Activated CD4-positive, alpha-beta T cell treated with anti-CD3 and anti-CD28 coated beads, Interleukin-2, amount 50 U/mL, for 16 hours (primary cell): ENCODE results near the gene BEGAIN.
A peak's percentile ranks its signal among the peaks of the same experiment; 100 is the strongest.

Experiments used
- DNase-seq: peaks from one replicate; pipeline ENCODE4 v3.0.0-alpha.2; 2020

The BEGAIN gene

GRCh38 chr14:100502622-100503220, 84.5 kb downstream of the BEGAIN start:
- DNase-seq: no peak

GRCh38 chr14:100500128-100500527, 87.1 kb downstream of the BEGAIN start:
- no peak for DNase-seq

GRCh38 chr14:100498068-100498467, 89.1 kb downstream of the BEGAIN start:
- DNase-seq: no peak

- no peak for DNase-seq
Measured at GRCh38 chr14:100495917-100496316, 91.3 kb downstream of the BEGAIN start.

- no peak for DNase-seq
Measured at GRCh38 chr14:100494645-100495044, 92.6 kb downstream of the BEGAIN start.

- DNase-seq: no peak
Measured at GRCh38 chr14:100490252-100490651, 97.0 kb downstream of the BEGAIN start.

GRCh38 chr14:100488057-100488456, 99.2 kb downstream of the BEGAIN start:
- peak; percentile 7 for DNase-seq

GRCh38 chr14:100487304-100487703, 99.9 kb downstream of the BEGAIN start:
- DNase-seq: peak; percentile 10
